Measurements from ENCODE around the gene PCDH1. TPM values are rescaled to one million over a fixed set of nuclear protein-coding genes. Genes with fewer than 3 reads are reported as not detected.
A peak's percentile ranks its signal among the peaks of the same experiment; 100 is the strongest.

Gene PCDH1
- total RNA-seq, 1 experiment from 2014 or later = 127 TPM

GRCh38 chr5:141825791-141826560 is 52.2 kb downstream of the PCDH1 start:
- H2BK120ac ChIP-seq (ENCODE audit: low read depth, low read length, poor library complexity, severe bottlenecking) = no peak overlapping the region
- H3K79me2 ChIP-seq (ENCODE audit: insufficient read depth, low read length) = no peaks in the 10 kb centered on the region
- H4K8ac ChIP-seq (replicated peaks; ENCODE audit: insufficient read length, low read depth, low read length) = no peak overlapping the region
- no peak overlapping the region for H2BK15ac ChIP-seq (ENCODE audit: low read depth, low read length)
- no peak overlapping the region for H3K4me2 ChIP-seq (ENCODE audit: insufficient read depth, insufficient read length, low read length)
- TF ChIP-seq CTCF (conservative IDR thresholded peaks at IDR 0.05) = peak; percentile 75
- no peak overlapping the region for H2AK5ac ChIP-seq (ENCODE audit: insufficient read length, low read length)
- H3K27me3 ChIP-seq (ENCODE audit: insufficient read depth, low read length) = no peaks in the 10 kb centered on the region
- H3K27ac Mint-ChIP-seq = peak overlapping the region in 2 of 3 experiments; percentile 33 to 65; a peak in 3 of 7 replicates
- peak; percentile 61 for DNase-seq
- no peaks in the 10 kb centered on the region for H3K9me3 ChIP-seq (ENCODE audit: control insufficient read depth, low read depth, low read length)
- H3K9me3 Mint-ChIP-seq = no peaks in the 10 kb centered on the region
- no peak overlapping the region for H3K23ac ChIP-seq (ENCODE audit: insufficient read length, low read depth, low read length)
- peaks cover 53 to 58% of the 10 kb centered on the region in 2 experiments for H3K4me1 Mint-ChIP-seq
- H2AFZ ChIP-seq (ENCODE audit: low read length) = no peak overlapping the region
- no CpG with 5 or more reads among the region's 10 CpGs for WGBS (ENCODE audit: extremely low coverage, insufficient read length, low lambda C conversion rate)
- H4K91ac ChIP-seq (ENCODE audit: insufficient read length, low read depth, low read length) = no peak overlapping the region
- H3K14ac ChIP-seq (ENCODE audit: insufficient read depth, low read length) = no peak overlapping the region
- peaks cover 0 to 8% (median 0%) of the 10 kb centered on the region in 3 experiments; a peak in 4 of 7 replicates for H3K36me3 Mint-ChIP-seq (ENCODE audit: insufficient read depth in 1 of 3, low read depth in 3 of 3)
- no peak overlapping the region for H3K27ac ChIP-seq (ENCODE audit: insufficient read length, low read depth, low read length)
- H3K56ac ChIP-seq (ENCODE audit: insufficient read length, low read depth, low read length) = no peak overlapping the region
- H3K27me3 Mint-ChIP-seq (ENCODE audit: low read depth) = no peaks in the 10 kb centered on the region; the same call in none of the 2 replicates
- no peak overlapping the region for H3K9ac ChIP-seq (ENCODE audit: extremely low read depth, insufficient read length, low read length)
- H3K4me3 Mint-ChIP-seq = peak overlapping the region in 1 of 2 experiments; percentile 9; a peak in 1 of 5 replicates
- H2BK5ac ChIP-seq (ENCODE audit: insufficient read length, low read length) = no peak overlapping the region
- H3K18ac ChIP-seq (ENCODE audit: insufficient read length, low read depth, low read length) = no peak overlapping the region
- H2BK20ac ChIP-seq (ENCODE audit: low read depth, low read length, poor library complexity, severe bottlenecking) = no peak overlapping the region
- H3K4me1 ChIP-seq (ENCODE audit: insufficient read depth, low read length) = peaks cover 3% of the 10 kb centered on the region; the same call in 1 of the 2 replicates
- H3K23me2 ChIP-seq (ENCODE audit: insufficient read length, low read depth, low read length, poor library complexity, severe bottlenecking) = no peaks in the 10 kb centered on the region
- H2BK12ac ChIP-seq (ENCODE audit: insufficient read length, low read depth, low read length) = no peak overlapping the region
- no peak overlapping the region for H3K4ac ChIP-seq (ENCODE audit: low read depth, low read length)
- H4K20me1 ChIP-seq (ENCODE audit: control insufficient read depth, insufficient read depth, insufficient read length) = no peaks in the 10 kb centered on the region
- no peak overlapping the region for H4K5ac ChIP-seq (ENCODE audit: insufficient read length, low read depth, low read length)
- H3T11ph ChIP-seq (ENCODE audit: low read length) = no peak overlapping the region
- H3K79me1 ChIP-seq (ENCODE audit: insufficient read depth, low read depth, low read length, poor library complexity, severe bottlenecking) = no peaks in the 10 kb centered on the region

Measured in H9 (cell line).